HG03354 (cell line): ENCODE results near the gene SPEF2.

Source experiments
- ATAC-seq: cut with Tn5 transposase; IDR thresholded peaks from one replicate; pipeline ENCODE4 v1.9.1; 2021; ENCODE audit warnings: mild to moderate bottlenecking; ENCODE audit not compliant: unreplicated experiment, poor library complexity, severe bottlenecking

SPEF2 gene

GRCh38 chr5:35698047-35698808, 80.6 kb downstream of the SPEF2 start:
- no peak for ATAC-seq

- ATAC-seq, result no peak
Observed at GRCh38 chr5:35707659-35708058, 90.0 kb downstream of the SPEF2 start.

- ATAC-seq, result no peak
Observed at GRCh38 chr5:35709688-35710087, 92.0 kb downstream of the SPEF2 start.

GRCh38 chr5:35717718-35718117, 100.1 kb downstream of the SPEF2 start:
- no peak for ATAC-seq

GRCh38 chr5:35735718-35736117, 118.1 kb downstream of the SPEF2 start:
- ATAC-seq, result no peak

- no peak for ATAC-seq
Observed at GRCh38 chr5:35736280-35736679, 118.6 kb downstream of the SPEF2 start.

- ATAC-seq, result no peak
Observed at GRCh38 chr5:35741126-35741716, 123.6 kb downstream of the SPEF2 start.

- ATAC-seq, result no peak
Observed at GRCh38 chr5:35741971-35742370, 124.3 kb downstream of the SPEF2 start.

GRCh38 chr5:35743644-35744043, 126.0 kb downstream of the SPEF2 start:
- no peak for ATAC-seq

- no peak for ATAC-seq
Observed at GRCh38 chr5:35745193-35745592, 127.5 kb downstream of the SPEF2 start.

- ATAC-seq, result no peak
Observed at GRCh38 chr5:35745660-35746059, 128.0 kb downstream of the SPEF2 start.

- no peak for ATAC-seq
Observed at GRCh38 chr5:35752012-35752411, 134.3 kb downstream of the SPEF2 start.

GRCh38 chr5:35753500-35753899, 135.8 kb downstream of the SPEF2 start:
- ATAC-seq, result no peak

- ATAC-seq, result no peak
Observed at GRCh38 chr5:35754481-35754880, 136.8 kb downstream of the SPEF2 start.

- ATAC-seq, result no peak
Observed at GRCh38 chr5:35755966-35756365, 138.3 kb downstream of the SPEF2 start.

GRCh38 chr5:35758151-35758724, 140.6 kb downstream of the SPEF2 start:
- no peak for ATAC-seq

GRCh38 chr5:35761541-35761940, 143.9 kb downstream of the SPEF2 start:
- no peak for ATAC-seq

GRCh38 chr5:35762368-35762767, 144.7 kb downstream of the SPEF2 start:
- ATAC-seq, result no peak

GRCh38 chr5:35765921-35766320, 148.3 kb downstream of the SPEF2 start:
- ATAC-seq, result no peak

- no peak for ATAC-seq
Observed at GRCh38 chr5:35771300-35771699, 153.6 kb downstream of the SPEF2 start.

- ATAC-seq, result no peak
Observed at GRCh38 chr5:35771839-35772238, 154.2 kb downstream of the SPEF2 start.
